ENCODE measurements around the gene PLCH2. TPM values are rescaled to one million over a fixed set of nuclear protein-coding genes. Genes with fewer than 3 reads are reported as not detected.

PLCH2 gene, protein sequence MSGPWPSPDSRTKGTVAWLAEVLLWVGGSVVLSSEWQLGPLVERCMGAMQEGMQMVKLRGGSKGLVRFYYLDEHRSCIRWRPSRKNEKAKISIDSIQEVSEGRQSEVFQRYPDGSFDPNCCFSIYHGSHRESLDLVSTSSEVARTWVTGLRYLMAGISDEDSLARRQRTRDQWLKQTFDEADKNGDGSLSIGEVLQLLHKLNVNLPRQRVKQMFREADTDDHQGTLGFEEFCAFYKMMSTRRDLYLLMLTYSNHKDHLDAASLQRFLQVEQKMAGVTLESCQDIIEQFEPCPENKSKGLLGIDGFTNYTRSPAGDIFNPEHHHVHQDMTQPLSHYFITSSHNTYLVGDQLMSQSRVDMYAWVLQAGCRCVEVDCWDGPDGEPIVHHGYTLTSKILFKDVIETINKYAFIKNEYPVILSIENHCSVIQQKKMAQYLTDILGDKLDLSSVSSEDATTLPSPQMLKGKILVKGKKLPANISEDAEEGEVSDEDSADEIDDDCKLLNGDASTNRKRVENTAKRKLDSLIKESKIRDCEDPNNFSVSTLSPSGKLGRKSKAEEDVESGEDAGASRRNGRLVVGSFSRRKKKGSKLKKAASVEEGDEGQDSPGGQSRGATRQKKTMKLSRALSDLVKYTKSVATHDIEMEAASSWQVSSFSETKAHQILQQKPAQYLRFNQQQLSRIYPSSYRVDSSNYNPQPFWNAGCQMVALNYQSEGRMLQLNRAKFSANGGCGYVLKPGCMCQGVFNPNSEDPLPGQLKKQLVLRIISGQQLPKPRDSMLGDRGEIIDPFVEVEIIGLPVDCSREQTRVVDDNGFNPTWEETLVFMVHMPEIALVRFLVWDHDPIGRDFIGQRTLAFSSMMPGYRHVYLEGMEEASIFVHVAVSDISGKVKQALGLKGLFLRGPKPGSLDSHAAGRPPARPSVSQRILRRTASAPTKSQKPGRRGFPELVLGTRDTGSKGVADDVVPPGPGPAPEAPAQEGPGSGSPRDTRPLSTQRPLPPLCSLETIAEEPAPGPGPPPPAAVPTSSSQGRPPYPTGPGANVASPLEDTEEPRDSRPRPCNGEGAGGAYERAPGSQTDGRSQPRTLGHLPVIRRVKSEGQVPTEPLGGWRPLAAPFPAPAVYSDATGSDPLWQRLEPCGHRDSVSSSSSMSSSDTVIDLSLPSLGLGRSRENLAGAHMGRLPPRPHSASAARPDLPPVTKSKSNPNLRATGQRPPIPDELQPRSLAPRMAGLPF (N-terminal part only)
- total RNA-seq (2022; extraction: Qiagen RNA extraction; ENCODE audit: low read depth) = 0.17 to 0.53 TPM (median 0.28 TPM) in 5 replicates

GRCh38 chr1:2476061-2476999 lies at the start of gene PLCH2:
Gene PLCH2 (plus strand): TSS chr1:2476289. CDS start chr1:2476589, 300 bp downstream.

DNA sequence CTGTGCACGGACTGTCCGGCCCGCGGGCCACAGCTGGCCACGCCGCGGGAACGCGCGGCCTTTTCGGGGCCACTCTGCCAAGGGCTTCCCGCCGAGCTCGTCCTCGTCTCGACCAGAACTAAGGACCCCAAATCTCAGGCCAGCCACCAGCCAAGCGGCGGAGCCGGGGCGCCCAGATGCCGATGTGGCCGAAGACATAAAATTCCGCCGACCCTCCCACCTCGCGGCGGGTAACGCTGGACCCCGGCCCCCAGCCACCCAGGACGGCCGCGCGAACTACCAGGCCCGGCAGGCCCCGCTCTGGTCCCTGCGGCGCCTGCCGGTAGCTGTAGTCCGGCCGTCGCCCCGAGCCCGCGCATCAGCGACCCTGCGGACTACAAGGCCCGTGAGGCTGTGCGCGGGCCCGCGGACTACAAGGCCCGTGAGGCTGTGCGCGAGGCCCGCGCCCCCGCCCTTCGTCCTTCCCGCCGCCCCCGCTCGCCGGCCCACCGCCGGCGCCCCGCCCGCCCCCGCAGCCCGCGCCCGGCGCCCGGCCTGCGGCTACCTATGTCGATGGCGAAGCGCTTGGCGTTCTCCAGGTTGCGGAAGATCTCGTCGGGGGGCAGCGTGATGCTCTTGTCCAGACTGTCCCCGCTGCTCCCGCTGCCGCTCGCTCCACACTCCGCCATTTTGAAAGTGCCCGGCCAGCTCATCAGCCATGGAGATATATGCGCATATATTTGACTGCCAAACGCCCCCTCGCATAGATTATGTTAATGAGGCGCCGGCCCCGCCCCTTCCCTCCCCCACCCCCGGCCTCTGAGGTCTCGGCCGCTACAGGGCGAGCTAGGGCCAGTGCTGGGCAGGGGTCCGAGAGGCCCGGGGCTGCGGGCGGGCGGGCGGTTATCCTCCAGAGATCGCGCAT lies 50.1 kb downstream of the PLCH2 start, which contains the start of gene PANK4:
TSS of gene PANK4 (minus strand) at position 677 of the 904 bp plus-strand sequence. CDS start at position 668, 9 bp downstream.

DNA sequence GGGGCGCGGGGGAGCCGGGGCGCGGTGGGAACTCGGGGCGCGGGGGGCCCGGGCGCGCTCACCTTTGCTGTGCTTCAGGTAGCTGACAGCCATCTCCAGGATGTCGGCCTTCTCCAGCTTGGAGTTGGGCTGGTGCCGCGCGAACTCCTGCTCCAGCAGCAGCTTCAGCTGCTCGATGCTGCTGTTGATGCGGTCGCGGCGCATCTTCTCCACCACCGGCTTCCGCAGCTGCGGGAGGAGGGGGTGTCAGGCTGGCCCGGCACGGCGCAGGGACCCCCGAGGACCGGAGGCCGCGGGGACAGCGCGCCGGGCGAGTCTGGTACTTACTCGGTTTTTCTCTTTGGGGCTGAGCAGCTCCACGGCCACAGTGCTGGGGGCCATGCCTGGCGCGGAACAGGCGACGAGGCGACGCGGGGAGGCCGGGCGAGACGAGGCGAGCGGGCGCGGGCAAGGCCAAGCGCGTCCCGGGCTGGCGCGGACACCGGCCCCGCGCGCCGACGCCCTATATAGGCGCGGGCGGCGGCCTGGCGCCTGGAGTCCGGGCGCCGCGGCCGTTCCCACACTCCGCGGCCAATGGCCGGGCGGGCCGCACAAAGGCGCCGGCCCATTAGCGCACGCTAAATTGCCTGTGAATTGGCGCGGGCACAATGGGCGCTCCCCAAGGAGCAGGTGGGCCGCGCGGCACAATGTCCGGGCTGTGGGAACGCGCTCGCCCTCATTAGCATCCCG lies 53.9 kb downstream of the PLCH2 start, which contains the start of gene HES5:
TSS of gene HES5 (minus strand) at position 480 of the 729 bp plus-strand sequence. CDS start at position 381, 99 bp downstream.

Other genes with a start within 250 kb of the PLCH2 start
- 22.2 to 28.1 TPM (median 26.1 TPM) in 5 replicates for gene SKI, start 248.0 kb upstream of the PLCH2 start, total RNA-seq (2022; extraction: Qiagen RNA extraction; ENCODE audit: low read depth)
- 5.8 to 6.4 TPM (median 6.2 TPM) in 5 replicates for gene MORN1, start 84.7 kb upstream of the PLCH2 start, total RNA-seq (2022; extraction: Qiagen RNA extraction; ENCODE audit: low read depth)
- 90.3 to 142 TPM (median 127 TPM) in 5 replicates for gene RER1, start 84.4 kb upstream of the PLCH2 start, total RNA-seq (2022; extraction: Qiagen RNA extraction; ENCODE audit: low read depth)
- 21.6 to 24.1 TPM (median 23.7 TPM) in 5 replicates for gene PEX10, start 63.7 kb upstream of the PLCH2 start, total RNA-seq (2022; extraction: Qiagen RNA extraction; ENCODE audit: low read depth)
- gene PANK4, start 50.3 kb downstream of the PLCH2 start, total RNA-seq (2022; extraction: Qiagen RNA extraction; ENCODE audit: low read depth) = 8.0 to 11.6 TPM (median 10.1 TPM) in 5 replicates
- gene HES5, start 54.0 kb downstream of the PLCH2 start, total RNA-seq (2022; extraction: Qiagen RNA extraction; ENCODE audit: low read depth) = not detected in 5 replicates
- 0.21 to 0.39 TPM (median 0.33 TPM) in 3 of 5 replicates, not detected in the others for gene TNFRSF14, start 80.1 kb downstream of the PLCH2 start, total RNA-seq (2022; extraction: Qiagen RNA extraction; ENCODE audit: low read depth)
- gene PRXL2B, start 110.5 kb downstream of the PLCH2 start, total RNA-seq (2022; extraction: Qiagen RNA extraction; ENCODE audit: low read depth) = 20.8 to 24.2 TPM (median 21.9 TPM) in 5 replicates
- gene MMEL1, start 156.7 kb downstream of the PLCH2 start, total RNA-seq (2022; extraction: Qiagen RNA extraction; ENCODE audit: low read depth) = not detected in 5 replicates